B cell (primary cell): ENCODE measurements around the gene UBE2O.

Experiments used
- EZH2 ChIP-seq: IDR thresholded peaks from 2 replicates; pipeline ENCODE4 v1.6.1; 2012; ENCODE audit warnings: borderline replicate concordance, low read depth, mild to moderate bottlenecking, moderate library complexity, low read length; ENCODE audit not compliant: insufficient read depth, poor library complexity, severe bottlenecking
- TF ChIP-seq, protein P1 (sequence below): fragments of 200-600 bp; IDR thresholded peaks from one replicate; pipeline ENCODE4 v1.8.0; 2022; ENCODE audit warnings: antibody characterized with exemption, mild to moderate bottlenecking

DNA sequence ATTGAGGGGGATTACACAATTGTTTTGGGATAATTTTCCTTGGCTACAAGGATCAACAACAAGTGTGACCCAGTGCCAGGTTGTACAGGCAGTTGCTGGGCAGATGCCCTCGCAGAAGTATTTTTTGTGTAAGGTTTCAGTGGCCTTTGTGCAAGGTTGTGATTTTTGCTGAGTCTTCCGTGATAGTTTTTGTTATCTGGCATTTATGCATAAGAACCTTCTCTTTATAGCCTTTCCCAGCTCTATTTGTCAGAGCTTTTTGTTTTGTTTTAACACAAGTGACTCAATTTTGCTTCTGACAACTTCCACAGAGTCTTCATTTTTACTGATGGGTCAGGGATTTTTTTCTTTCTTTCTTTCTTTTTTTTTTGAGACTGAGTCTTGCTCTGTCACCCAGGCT lies 92.5 kb downstream of the UBE2O start:
- TF ChIP-seq, protein P1, sequence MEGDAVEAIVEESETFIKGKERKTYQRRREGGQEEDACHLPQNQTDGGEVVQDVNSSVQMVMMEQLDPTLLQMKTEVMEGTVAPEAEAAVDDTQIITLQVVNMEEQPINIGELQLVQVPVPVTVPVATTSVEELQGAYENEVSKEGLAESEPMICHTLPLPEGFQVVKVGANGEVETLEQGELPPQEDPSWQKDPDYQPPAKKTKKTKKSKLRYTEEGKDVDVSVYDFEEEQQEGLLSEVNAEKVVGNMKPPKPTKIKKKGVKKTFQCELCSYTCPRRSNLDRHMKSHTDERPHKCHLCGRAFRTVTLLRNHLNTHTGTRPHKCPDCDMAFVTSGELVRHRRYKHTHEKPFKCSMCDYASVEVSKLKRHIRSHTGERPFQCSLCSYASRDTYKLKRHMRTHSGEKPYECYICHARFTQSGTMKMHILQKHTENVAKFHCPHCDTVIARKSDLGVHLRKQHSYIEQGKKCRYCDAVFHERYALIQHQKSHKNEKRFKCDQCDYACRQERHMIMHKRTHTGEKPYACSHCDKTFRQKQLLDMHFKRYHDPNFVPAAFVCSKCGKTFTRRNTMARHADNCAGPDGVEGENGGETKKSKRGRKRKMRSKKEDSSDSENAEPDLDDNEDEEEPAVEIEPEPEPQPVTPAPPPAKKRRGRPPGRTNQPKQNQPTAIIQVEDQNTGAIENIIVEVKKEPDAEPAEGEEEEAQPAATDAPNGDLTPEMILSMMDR = no peak
- TF ChIP-seq EZH2 = no peak
